K562 (cell line): ENCODE results near the gene CCDC138. TPM values are rescaled to one million over a fixed set of nuclear protein-coding genes. Genes with fewer than 3 reads are reported as not detected.

ENCODE experiments used
- ATAC-seq: fragments of 200-7000 bp; cut with Tn5 transposase; 3 replicates; pipeline ENCODE4 v1.9.1; 2020; ENCODE audit warnings: moderate library complexity
- BruUV-seq: library from RNA; stranded (reverse); fragments of 400-500 nt; replicated peaks from 2 replicates; lab custom pipeline; 2021; lab: Mats Ljungman, UMichigan
- CTCF ChIA-PET: fragments of 300-600 bp; formaldehyde crosslinking; extraction: SDS; loops from one replicate; lab custom pipeline; 2021; ENCODE audit warnings: low intra/inter-chr PET ratio; lab: Yijun Ruan, JAX
- POLR2A ChIA-PET: fragments of 300-600, 350-650 bp; sonication (Branson Sonifier 250); formaldehyde crosslinking; extraction: SDS; loops from one replicate; lab custom pipeline; 2021; ENCODE audit warnings: antibody characterized with exemption, inconsistent platforms; lab: Yijun Ruan, JAX
- DNase-seq, 4 experiments: peaks; one replicate each; pipeline versions ENCODE4 v3.0.0 to v3.0.0-alpha.2; 2011 to 2018; ENCODE audit warnings: low spot score in 3 of 4, mixed read lengths in 3 of 4; ENCODE audit errors: extremely low read depth in 1 of 4
- FAIRE-seq: peaks from 2 replicates; lab custom pipeline; 2011; peaks lifted over from hg19 to GRCh38; lab: Jason Lieb, UNC
- H2AFZ ChIP-seq: 2 replicates; pipeline ENCODE4 v1.6.0; 2011; ENCODE audit warnings: low read depth, low read length, control low read depth, inconsistent platforms
- H3K27ac ChIP-seq: fragments of 200-600 bp; 3 replicates; pipeline ENCODE4 v1.8.0; 2011; ENCODE audit warnings: low read depth, mild to moderate bottlenecking, control low read depth, inconsistent platforms, low read length, moderate library complexity, mixed read lengths; ENCODE audit errors: extremely low read depth
- H3K27me3 ChIP-seq, 2 experiments: fragments of 300-600 bp in 1 of 2; 2 replicates in 1 of 2; 3 replicates in 1 of 2; pipeline versions ENCODE4 v1.6.0 to v1.8.0; 2011; ENCODE audit warnings: inconsistent platforms in 2 of 2, low read length in 2 of 2, mild to moderate bottlenecking in 1 of 2, mixed read lengths in 1 of 2, moderate library complexity in 1 of 2; ENCODE audit not compliant: control insufficient read depth in 2 of 2, insufficient read depth in 2 of 2
- H3K36me3 ChIP-seq: fragments of 300-600 bp; 3 replicates; pipeline ENCODE4 v1.8.0; 2011; ENCODE audit warnings: mild to moderate bottlenecking, low read length, inconsistent platforms; ENCODE audit not compliant: control insufficient read depth, insufficient read depth
- H3K4me1 ChIP-seq, 2 experiments: fragments of 200-600 bp in 1 of 2; replicated peaks in 1 of 2; 2 replicates in 1 of 2; 3 replicates in 1 of 2; pipeline versions ENCODE4 v1.5.1 to v1.8.0; 2011; ENCODE audit warnings: inconsistent platforms in 2 of 2, low read length in 2 of 2, mild to moderate bottlenecking in 1 of 2, mixed read lengths in 1 of 2, moderate library complexity in 1 of 2; ENCODE audit not compliant: control insufficient read depth in 2 of 2, insufficient read depth in 2 of 2
- H3K4me2 ChIP-seq: 2 replicates; pipeline ENCODE4 v1.6.1; 2011; ENCODE audit warnings: low read length, control low read depth, inconsistent platforms, mixed read lengths; ENCODE audit not compliant: insufficient read depth
- H3K4me3 ChIP-seq: fragments of 200-600 bp; sonication (generic), shearing (Covaris generic); 2 replicates; pipeline ENCODE4 v1.5.1; 2016; ENCODE audit warnings: control low read depth, inconsistent platforms
- H3K79me2 ChIP-seq: fragments of 200-600 bp; 3 replicates; pipeline ENCODE4 v1.8.0; 2011; ENCODE audit warnings: low read length, inconsistent platforms; ENCODE audit not compliant: control insufficient read depth, insufficient read depth
- H3K9ac ChIP-seq, 2 experiments: 2 replicates each; pipeline versions ENCODE4 v1.6.0 to v1.6.1; 2011; ENCODE audit warnings: low read depth in 2 of 2, low read length in 2 of 2, control low read depth in 1 of 2, inconsistent platforms in 1 of 2, mild to moderate bottlenecking in 1 of 2, mixed read lengths in 1 of 2; ENCODE audit not compliant: insufficient read depth in 1 of 2
- H3K9me1 ChIP-seq: one replicate; pipeline ENCODE4 v1.6.0; 2011; ENCODE audit warnings: inconsistent platforms, mild to moderate bottlenecking, low read length, moderate library complexity; ENCODE audit not compliant: control insufficient read depth, insufficient read depth
- H3K9me3 ChIP-seq: replicated peaks from 2 replicates; pipeline ENCODE4 v1.5.1; 2011; ENCODE audit warnings: low read depth, low read length, inconsistent platforms; ENCODE audit not compliant: control insufficient read depth, insufficient read depth
- H4K20me1 ChIP-seq: replicated peaks from 2 replicates; pipeline ENCODE4 v1.6.1; 2011; ENCODE audit warnings: low read length, inconsistent platforms, mixed read lengths; ENCODE audit not compliant: control insufficient read depth, insufficient read depth
- CBFA2T2 ChIP-seq: fragments of 450-650 bp; conservative IDR thresholded peaks from 2 replicates; pipeline ENCODE4 v1.6.1; 2017; ENCODE audit warnings: mild to moderate bottlenecking
- HIVEP1 ChIP-seq: fragments of 250-450 bp; sonication (Bioruptor Pico); IDR thresholded peaks from 2 replicates; pipeline ENCODE4 v1.4.0; 2020; ENCODE audit warnings: mild to moderate bottlenecking
- JUNB ChIP-seq: fragments of 450-650 bp; formaldehyde crosslinking; conservative IDR thresholded peaks from 2 replicates; pipeline ENCODE4 v1.4.0; 2020; ENCODE audit warnings: mild to moderate bottlenecking
- KLF16 ChIP-seq: IDR thresholded peaks from 2 replicates; pipeline ENCODE4 v1.6.1; 2016; ENCODE audit warnings: antibody characterized with exemption
- MAX ChIP-seq: sonication (generic); formaldehyde crosslinking; IDR thresholded peaks from 2 replicates; pipeline ENCODE4 v1.9.0; 2022; ENCODE audit warnings: mild to moderate bottlenecking, missing genetic modification reagents
- NUFIP1 ChIP-seq: fragments of 450-650 bp; IDR thresholded peaks from 2 replicates; pipeline ENCODE4 v1.6.1; 2018; ENCODE audit not compliant: partially characterized antibody
- SIN3A ChIP-seq, 2 experiments: fragments of 150-350 bp in 1 of 2; IDR thresholded peaks; 2 replicates each; pipeline ENCODE4 v1.6.1; 2011 to 2016; ENCODE audit warnings: borderline replicate concordance in 2 of 2, low read depth in 2 of 2, low read length in 2 of 2, mild to moderate bottlenecking in 2 of 2, moderate library complexity in 2 of 2; ENCODE audit not compliant: control insufficient read depth in 1 of 2
- SIX5 ChIP-seq, 2 experiments: IDR thresholded peaks; 2 replicates each; pipeline ENCODE4 v1.6.1; 2011; ENCODE audit warnings: low read length in 2 of 2, borderline replicate concordance in 1 of 2, low read depth in 1 of 2, mild to moderate bottlenecking in 1 of 2, moderate library complexity in 1 of 2; ENCODE audit not compliant: insufficient read depth in 1 of 2
- U2AF2 ChIP-seq: fragments of 200-400 bp; formaldehyde crosslinking; optimal IDR thresholded peaks from 2 replicates; pipeline ENCODE3; 2017; ENCODE audit warnings: low read depth, mild to moderate bottlenecking, low read length
- ZFP1 ChIP-seq: fragments of 450-650 bp; formaldehyde crosslinking; IDR thresholded peaks from 2 replicates; pipeline ENCODE4 v1.4.0; 2020; ENCODE audit warnings: mild to moderate bottlenecking, mixed read lengths
- ZNF224 ChIP-seq: sonication (generic); formaldehyde crosslinking; IDR thresholded peaks from 2 replicates; pipeline ENCODE4 v1.8.0; 2022; ENCODE audit warnings: mild to moderate bottlenecking, missing genetic modification reagents
- ZNF76 ChIP-seq: fragments of 250-450 bp; sonication (Bioruptor Pico); IDR thresholded peaks from 2 replicates; pipeline ENCODE4 v1.4.0; 2020; ENCODE audit warnings: mild to moderate bottlenecking, moderate library complexity, borderline replicate concordance
- WGBS: fragments of 100-300 bp; shearing (Covaris generic); methylation state at CpG from one replicate; pipeline ENCODE4 v1.1.6; 2016; ENCODE audit warnings: low coverage, mixed read lengths; ENCODE audit not compliant: insufficient coverage; ENCODE audit errors: missing lambda C conversion rate; 5-methylcytosine and 5-hydroxymethylcytosine counted together
- in situ Hi-C: fragments of 300-500 bp; cut with MboI; formaldehyde crosslinking; loops from 4 replicates; pipeline ENCODE4 v1.15.0; 2018; ENCODE audit warnings: inconsistent platforms, mixed read lengths
- intact Hi-C: fragments of 100-400 bp; cut with micrococcal nuclease; formaldehyde crosslinking; loops from 2 replicates; pipeline ENCODE4 v1.14.2; 2022
- polyA plus RNA-seq, 8 experiments: library from polyadenylated mRNA; depleted of rRNA in 4 of 8; stranded (reverse) in 5 of 8; unstranded in 3 of 8; fragments of >200 nt; fragmentation: Nextera tagmentation in 2 of 8; fragmentation: Illumina TruSeq in 1 of 8; extraction: Ambion mirVana in 2 of 8; extraction: Trizol in 1 of 8; gene quantifications; 2 replicates each; pipeline versions ENCODE4 v1.2.1 to v1.2.3, GENCODE V29; 2011 to 2014; ENCODE audit warnings: inconsistent platforms in 1 of 8, missing spikeins in 1 of 8
- total RNA-seq, 7 experiments: library from RNA; depleted of rRNA in 6 of 7; stranded (reverse); fragments of >200 nt in 6 of 7; fragmentation: Illumina TruSeq in 2 of 7; extraction: Trizol in 2 of 7; gene quantifications; 2 replicates each; pipeline versions ENCODE4 v1.2.1 to v1.2.3, GENCODE V29; 2011 to 2021; ENCODE audit warnings: low replicate concordance in 1 of 7
- TF ChIP-seq, protein P1 (sequence below): fragments of 450-650 bp; IDR thresholded peaks from 2 replicates; pipeline ENCODE4 v1.6.1; 2018; ENCODE audit not compliant: partially characterized antibody
- TF ChIP-seq, protein P2 (sequence below), 2 experiments: IDR thresholded peaks; 2 replicates each; pipeline ENCODE4 v1.6.1; 2012; ENCODE audit warnings: improper control_type of control experiment in 2 of 2, low read depth in 2 of 2, low read length in 2 of 2, borderline replicate concordance in 1 of 2

The CCDC138 gene
- total and polyA plus RNA-seq, 9 of the 15 experiments (the other 6 are each of a cell fraction or from before 2014, with no cell fraction given) = 17.5 to 44.6 (median 26.7) TPM

DNA sequence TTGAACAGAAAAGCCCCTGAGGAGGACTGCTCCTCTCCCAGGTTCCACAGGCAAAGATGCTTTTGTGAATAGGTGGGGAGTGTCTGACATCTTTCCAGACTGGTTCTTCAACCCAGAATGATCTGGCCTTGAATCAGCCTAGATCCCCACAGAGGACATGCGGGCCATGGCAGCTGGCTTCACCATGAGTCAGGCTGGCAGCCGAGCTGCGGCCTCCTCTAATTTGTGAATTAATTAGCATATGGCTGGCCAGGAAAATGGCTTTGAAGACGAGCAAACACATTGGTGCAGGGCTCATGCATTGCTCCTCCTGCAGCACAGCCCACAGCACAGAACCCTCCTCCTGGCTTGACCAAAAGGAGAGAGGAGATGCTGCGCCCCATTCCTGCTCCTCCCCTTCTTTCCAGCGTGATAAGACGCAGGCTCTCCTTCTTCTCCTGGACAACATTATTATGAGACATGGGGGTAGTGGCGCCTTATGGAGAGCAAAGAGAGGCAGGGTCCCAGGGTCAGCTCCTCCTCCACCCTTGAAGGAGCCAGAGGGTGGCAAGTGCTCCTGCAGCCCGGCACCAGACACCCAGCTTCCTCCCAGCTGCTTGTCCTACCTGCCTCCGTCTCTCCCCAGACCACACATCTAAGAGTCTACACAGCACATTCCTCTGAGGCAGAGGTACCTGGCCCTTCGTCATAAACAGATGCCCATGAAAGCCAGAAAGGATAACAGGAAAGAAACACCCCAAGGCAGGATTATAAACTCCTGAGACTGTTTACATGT, 135.8 kb downstream of the CCDC138 start:
- ATAC-seq = no peak
- H3K4me3 ChIP-seq = no peak overlapping the region
- CTCF ChIA-PET = no interaction called here
- intact Hi-C loops = no loop called here
- DNase-seq = no peak
- peaks cover 43 to 95% of the 10 kb centered on the region in 2 experiments for H3K27me3 ChIP-seq
- in situ Hi-C loops = no loop called here
- H4K20me1 ChIP-seq = 0 out of 2 replicates have a peak, but pooled peaks cover 7% of the 10 kb centered on the region
- H3K79me2 ChIP-seq = no peaks in the 10 kb centered on the region
- BruUV-seq = no TSS peak
- H3K4me2 ChIP-seq = no peak overlapping the region
- no peaks in the 10 kb centered on the region for H3K36me3 ChIP-seq
- H3K9me1 ChIP-seq = no peaks in the 10 kb centered on the region
- H3K9ac ChIP-seq = no peak overlapping the region
- H3K4me1 ChIP-seq = no peaks in the 10 kb centered on the region
- POLR2A ChIA-PET = interaction anchor here (0.6 to 1.4 kb wide), 2 partner anchors 13 to 31 kb away, joined by 3 read pairs; no protein-coding TSS in a partner anchor
- H3K27ac ChIP-seq = no peak overlapping the region
- no peak overlapping the region for H2AFZ ChIP-seq
- WGBS = 3% methylated on average over 8 of the region's 11 CpGs
- no peak for FAIRE-seq
- no peaks in the 10 kb centered on the region for H3K9me3 ChIP-seq
- TF ChIP-seq JUNB (CRISPR knock-in tag) (no peak), SIN3A (IDR thresholded peaks at IDR 0.05; ENCODE audit: borderline replicate concordance in 2 of 2, control insufficient read depth in 1 of 2, low read depth in 2 of 2, low read length in 2 of 2) (no peak), U2AF2 (no peak), ZNF224 (CRISPR knock-in tag) (no peak), NUFIP1 (no peak), CBFA2T2 (no peak), ZNF76 (CRISPR knock-in tag) (no peak), HIVEP1 (CRISPR knock-in tag) (no peak), MAX (CRISPR knock-in tag) (no peak), SIX5 (IDR thresholded peaks at IDR 0.05; ENCODE audit: borderline replicate concordance in 1 of 2, insufficient read depth in 1 of 2, low read depth in 1 of 2, low read length in 2 of 2) (no peak), ZFP1 (CRISPR knock-in tag) (no peak), KLF16 (no peak)
- TF ChIP-seq, protein P1, sequence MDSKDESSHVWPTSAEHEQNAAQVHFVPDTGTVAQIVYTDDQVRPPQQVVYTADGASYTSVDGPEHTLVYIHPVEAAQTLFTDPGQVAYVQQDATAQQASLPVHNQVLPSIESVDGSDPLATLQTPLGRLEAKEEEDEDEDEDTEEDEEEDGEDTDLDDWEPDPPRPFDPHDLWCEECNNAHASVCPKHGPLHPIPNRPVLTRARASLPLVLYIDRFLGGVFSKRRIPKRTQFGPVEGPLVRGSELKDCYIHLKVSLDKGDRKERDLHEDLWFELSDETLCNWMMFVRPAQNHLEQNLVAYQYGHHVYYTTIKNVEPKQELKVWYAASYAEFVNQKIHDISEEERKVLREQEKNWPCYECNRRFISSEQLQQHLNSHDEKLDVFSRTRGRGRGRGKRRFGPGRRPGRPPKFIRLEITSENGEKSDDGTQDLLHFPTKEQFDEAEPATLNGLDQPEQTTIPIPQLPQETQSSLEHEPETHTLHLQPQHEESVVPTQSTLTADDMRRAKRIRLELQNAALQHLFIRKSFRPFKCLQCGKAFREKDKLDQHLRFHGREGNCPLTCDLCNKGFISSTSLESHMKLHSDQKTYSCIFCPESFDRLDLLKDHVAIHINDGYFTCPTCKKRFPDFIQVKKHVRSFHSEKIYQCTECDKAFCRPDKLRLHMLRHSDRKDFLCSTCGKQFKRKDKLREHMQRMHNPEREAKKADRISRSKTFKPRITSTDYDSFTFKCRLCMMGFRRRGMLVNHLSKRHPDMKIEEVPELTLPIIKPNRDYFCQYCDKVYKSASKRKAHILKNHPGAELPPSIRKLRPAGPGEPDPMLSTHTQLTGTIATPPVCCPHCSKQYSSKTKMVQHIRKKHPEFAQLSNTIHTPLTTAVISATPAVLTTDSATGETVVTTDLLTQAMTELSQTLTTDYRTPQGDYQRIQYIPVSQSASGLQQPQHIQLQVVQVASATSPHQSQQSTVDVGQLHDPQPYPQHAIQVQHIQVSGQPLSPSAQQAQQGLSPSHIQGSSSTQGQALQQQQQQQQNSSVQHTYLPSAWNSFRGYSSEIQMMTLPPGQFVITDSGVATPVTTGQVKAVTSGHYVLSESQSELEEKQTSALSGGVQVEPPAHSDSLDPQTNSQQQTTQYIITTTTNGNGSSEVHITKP = no peak
- TF ChIP-seq, protein P2, sequence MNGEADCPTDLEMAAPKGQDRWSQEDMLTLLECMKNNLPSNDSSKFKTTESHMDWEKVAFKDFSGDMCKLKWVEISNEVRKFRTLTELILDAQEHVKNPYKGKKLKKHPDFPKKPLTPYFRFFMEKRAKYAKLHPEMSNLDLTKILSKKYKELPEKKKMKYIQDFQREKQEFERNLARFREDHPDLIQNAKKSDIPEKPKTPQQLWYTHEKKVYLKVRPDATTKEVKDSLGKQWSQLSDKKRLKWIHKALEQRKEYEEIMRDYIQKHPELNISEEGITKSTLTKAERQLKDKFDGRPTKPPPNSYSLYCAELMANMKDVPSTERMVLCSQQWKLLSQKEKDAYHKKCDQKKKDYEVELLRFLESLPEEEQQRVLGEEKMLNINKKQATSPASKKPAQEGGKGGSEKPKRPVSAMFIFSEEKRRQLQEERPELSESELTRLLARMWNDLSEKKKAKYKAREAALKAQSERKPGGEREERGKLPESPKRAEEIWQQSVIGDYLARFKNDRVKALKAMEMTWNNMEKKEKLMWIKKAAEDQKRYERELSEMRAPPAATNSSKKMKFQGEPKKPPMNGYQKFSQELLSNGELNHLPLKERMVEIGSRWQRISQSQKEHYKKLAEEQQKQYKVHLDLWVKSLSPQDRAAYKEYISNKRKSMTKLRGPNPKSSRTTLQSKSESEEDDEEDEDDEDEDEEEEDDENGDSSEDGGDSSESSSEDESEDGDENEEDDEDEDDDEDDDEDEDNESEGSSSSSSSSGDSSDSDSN (IDR thresholded peaks at IDR 0.05; ENCODE audit: borderline replicate concordance in 1 of 2, low read depth in 2 of 2, low read length in 2 of 2) = no peak
